HG02938 (cell line): Measurements from ENCODE around the gene ATE1.
"Not testable (repeated sequence)": the region's sequence is repeated elsewhere in the genome, so short reads cannot be mapped to it uniquely, and the experiment has no call there.

Experiments
- ATAC-seq: cut with Tn5 transposase; IDR thresholded peaks from one replicate; pipeline ENCODE4 v1.9.1; 2021; ENCODE audit warnings: mild to moderate bottlenecking, moderate library complexity; ENCODE audit not compliant: unreplicated experiment

The ATE1 gene

DNA sequence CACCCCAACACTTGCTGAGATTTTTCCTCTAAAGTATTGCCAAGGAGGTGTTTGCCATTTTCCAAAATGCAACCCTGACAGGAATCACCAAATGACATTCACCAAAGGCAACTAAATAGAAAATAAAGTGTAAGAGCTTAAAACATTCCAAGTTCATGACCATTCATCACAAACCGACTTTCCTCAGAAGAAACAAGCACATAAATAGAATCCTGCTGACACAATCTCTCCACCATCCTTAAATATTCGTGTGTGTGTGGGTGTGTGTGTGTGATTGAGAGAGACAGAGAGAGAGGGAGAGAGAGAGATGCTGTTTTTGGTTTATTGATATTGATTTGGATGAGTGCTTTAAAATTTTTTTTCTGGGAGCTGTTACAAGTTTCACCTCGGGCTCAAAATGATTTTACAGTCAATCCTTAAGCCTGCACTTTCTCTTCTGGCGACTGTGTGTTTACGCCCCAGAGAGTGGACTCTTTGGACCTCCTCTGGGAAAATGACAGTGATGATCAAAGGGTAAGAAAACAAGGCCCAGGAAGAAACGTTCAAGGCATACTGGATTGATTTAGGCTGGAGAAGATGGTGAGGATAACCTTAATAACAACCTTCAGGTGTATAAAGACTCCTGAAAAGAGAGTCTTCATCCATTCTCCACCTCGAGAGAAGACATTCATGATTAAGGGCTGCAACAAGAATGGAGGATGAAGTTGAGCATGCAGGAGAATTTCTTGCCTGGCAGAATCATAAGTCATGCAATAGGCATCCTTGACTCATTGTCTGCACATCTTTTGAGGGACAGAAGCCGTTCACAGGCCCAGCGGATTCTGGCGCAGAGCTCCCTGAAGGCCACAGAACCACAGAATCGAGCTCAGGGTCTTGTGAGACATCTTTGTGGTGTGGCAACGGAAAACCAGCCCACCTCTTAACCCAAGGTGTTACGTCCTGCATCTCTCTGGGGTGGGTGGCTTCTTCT, 225.2 kb downstream of the ATE1 start:
- ATAC-seq, result no peak

DNA sequence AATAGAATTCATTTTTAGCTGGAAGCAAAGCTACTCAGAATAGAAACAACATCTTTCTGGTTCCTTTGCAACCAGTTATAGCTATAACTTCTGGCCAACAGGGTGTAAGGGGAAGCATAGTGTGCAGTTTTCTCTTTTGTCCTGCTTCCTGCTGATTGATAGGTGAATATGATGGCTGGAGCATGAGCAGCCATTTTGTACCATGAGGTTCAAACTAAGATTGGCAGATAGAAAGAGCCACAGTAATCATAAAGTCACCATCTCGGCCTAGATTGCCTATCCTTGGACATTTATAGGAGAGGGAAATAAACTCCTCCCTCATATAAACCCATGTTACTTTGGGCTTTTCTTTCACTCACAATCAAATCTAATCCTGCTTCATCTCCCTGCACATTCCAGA, 227.4 kb downstream of the ATE1 start:
- ATAC-seq, result no peak

DNA sequence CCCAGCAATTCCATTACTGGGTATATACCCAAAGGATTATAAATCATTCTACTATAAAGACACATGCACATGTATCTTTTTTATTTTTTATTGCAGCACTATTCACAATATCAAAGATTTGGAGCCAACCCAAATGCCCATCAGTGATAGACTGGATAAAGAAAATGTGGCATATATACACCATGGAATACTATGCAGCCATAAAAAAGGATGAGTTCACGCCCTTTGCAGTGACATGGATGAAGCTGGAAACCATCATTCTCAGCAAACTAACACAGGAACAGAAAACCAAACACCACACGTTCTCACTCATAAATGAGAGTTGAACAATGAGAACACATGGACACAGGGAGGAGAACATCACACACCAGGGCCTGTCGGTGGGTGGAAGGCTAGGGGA, 228.1 kb downstream of the ATE1 start:
- not testable (repeated sequence) for ATAC-seq

DNA sequence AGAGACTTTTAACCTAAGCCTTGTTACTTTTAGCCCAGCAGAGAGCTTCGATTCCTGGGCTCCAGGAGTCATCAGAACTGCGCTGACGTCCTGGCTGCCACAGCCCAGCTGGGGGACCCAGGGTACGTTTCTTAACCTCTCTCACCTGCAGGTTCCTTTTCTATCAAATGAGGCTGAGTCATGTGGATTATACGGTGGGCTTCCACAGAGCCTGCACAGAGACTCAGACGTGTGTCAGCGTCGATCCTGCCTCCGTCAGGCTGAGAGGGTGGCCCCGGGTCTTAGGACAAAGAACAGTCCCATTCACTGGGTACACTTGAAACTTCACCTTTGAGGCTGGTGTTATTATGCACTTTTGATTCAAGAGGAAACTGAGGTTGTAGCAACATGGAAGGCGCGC, 228.9 kb downstream of the ATE1 start:
- ATAC-seq, result no peak

DNA sequence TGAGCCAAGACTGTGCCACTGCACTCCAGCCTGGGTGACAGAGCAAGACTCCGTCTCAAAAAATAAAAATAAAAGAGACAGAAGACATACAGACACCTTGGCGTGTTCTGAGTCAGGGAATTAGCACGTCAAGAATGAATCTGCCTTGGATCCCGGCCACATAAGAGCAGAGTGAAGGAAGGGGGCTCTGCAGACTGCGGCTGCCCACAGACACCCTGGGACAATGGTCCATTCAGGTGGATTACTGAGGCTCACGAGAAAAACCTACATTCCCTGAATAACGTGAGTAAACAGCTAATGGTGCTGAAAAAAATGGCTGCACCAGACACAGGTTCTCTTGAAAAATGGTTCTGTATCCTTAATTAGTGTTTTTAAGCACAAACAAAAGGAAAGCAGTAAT, 229.5 kb downstream of the ATE1 start:
- no peak for ATAC-seq

DNA sequence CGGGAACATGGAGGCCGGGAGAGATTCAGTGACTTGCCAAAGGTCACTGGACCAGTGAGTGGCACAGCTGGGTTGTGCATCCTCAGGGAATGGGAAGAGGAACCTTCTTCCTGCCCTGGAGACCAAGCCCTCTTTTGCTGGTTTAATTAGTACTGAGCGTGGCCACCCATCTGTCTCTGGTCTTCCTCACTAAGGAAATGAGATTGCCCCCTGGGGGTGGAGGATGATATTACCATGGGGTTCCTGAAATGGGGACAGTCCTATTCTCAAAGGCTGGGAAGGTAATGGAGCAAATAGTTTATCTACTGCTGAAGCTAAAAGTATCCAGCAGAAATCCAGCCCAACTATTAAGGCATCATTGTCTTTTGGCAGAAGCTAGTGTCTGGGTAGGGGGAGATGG, 231.0 kb downstream of the ATE1 start:
- no peak for ATAC-seq

DNA sequence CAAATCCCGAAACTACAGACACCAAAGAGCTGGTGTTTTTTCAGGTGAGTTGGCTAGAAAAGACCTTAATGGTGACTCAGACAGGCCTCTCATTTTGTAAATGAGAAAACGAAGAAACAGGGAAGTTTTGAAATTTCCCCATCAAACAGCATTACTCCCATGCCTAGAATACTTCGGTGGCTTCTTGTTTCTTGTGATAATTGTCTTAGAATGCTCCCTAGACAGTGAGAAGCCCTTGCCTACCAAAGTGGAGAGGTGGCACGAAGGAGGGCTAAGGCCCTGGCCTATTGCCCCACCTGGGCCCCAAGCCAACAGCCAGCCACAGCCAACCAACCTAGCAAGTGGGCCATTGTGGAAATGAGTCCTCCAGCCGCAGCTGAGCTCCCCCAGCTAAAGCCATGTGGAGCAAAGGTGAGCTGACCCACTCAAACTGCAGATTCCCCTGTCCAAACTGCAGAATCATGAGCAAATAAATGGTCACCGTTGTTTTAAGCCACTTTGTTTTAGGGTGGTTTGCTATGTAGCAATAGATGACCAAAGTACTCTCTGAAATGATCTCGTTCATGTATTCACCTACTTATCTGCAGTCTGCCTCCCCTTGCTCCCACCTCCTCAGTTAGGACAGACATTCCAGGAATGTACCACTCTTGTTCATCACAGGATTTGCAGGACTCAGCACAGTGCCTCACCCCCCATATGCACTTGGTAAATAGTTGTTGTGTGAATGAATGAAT, 231.9 kb downstream of the ATE1 start:
- no peak for ATAC-seq

DNA sequence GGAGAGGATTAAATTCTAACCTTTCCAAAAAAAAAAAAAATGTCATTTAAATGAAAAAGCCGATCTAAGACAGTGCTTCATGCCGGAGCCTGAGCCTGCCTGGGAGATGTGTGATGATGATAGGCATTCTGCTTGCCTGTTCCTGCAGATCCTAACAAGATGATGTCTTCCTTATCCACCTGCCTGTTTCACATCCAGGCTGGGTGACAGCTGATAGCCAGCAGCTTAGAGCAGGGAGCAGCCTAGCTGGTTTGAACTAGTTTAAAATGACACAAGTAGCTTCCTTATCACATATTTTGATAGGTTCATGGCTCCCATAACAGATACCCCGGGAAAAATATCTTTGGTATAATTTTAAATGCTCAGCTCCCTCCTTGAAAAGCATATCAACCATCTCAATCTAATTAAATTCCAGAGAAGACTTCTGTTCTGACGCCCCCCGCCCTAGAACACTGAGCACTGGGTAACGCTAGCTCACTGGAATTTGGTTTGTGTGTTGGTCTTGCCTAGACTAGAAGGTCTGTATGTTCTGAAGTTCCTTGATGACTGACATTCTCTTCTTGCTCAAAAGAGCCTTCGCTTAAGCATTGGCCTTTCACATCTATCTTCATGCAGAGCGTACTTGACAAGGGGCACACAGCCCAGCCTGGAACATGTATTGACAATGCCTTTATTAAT, 232.7 kb downstream of the ATE1 start:
- no peak for ATAC-seq

DNA sequence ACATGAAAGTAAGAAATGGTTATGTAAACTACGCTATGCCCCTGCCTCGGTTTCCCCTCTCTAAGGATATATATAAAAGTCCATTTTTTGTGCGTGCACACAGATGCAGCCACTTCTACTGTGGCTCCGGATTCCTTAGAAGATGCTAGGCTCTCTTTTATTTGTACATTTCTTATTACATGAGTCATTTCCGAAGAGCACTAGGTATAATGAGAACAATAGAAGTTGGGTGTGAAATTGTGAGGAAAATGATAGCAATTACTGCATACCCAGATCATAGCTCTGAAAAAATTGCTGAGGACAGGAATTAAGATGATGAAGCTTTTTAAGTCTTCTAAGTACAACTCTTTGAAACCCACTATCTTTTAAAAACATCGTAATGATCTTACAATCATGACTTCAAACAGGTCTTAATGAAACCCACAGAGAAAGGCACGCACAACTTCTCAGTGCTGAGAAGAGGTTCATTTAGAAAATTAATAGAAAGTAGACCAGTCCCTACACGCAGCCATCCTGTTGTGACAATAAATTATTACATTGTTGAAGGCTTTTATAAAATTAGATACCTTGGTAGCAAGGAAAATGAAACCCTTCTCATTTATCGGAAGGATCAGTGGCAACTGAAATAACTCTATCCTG, 233.4 kb downstream of the ATE1 start:
- ATAC-seq, result no peak

DNA sequence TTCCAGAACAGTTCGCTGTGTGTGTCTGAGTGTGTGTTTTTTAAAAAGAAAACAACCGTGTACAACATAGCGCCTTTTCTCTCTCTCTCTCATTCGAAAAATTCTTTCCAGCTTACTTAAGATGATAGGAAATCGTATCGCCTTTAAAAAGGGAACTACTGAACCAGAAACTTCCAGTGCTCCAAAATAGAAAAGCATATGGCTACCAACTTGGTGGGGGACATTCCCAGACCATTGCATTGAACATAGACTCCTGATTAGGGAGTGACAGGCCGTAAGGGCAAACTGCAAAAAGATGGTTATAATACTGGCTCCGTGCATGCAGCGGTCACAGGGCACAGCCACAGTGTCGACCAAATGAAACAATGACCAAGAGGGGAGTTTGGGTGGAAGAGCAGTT, 235.2 kb downstream of the ATE1 start:
- ATAC-seq, result no peak

DNA sequence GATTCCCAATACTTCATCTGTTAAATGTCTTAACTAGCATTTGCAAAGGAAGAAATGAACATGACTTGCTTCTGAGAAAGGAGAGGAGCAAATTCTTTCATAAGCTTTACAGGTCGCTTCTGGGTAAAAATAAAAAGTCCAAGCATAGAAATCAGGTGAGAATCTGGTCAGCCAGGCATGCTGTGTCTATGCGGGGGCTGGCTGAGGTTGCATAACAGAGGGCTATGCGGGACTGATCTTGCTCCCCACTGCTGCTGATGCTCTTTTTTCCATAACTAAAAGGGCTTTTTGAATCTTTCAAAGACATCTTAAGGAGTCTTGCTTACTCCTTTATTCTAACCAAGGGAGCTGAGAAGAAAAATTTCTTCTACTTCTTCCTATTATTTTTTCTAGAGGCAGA, 236.9 kb downstream of the ATE1 start:
- ATAC-seq, result no peak
